ENCODE data around the gene ACBD6.

- no peak for TF ChIP-seq POLR2A (IDR thresholded peaks at IDR 0.05; ENCODE audit: low read length)
- no peak for TF ChIP-seq GATA1 (IDR thresholded peaks at IDR 0.05; ENCODE audit: low read depth, low read length)
These were observed 263.0 kb downstream of the ACBD6 start for GRCh38 chr1:180239145-180240096.

Data from erythroblast (primary cell).